Lung microvascular endothelial cell (primary cell): ENCODE measurements around the gene RAB5A. TPM values are rescaled to one million over a fixed set of nuclear protein-coding genes. Genes with fewer than 3 reads are reported as not detected.
"Not testable (repeated sequence)": the region's sequence is repeated elsewhere in the genome, so short reads cannot be mapped to it uniquely, and the experiment has no call there.

Source experiments
- DNase-seq, 2 donors: peaks; one replicate each; pipeline versions ENCODE4 v3.0.0 to v3.0.0-alpha.2; 2010; ENCODE audit warnings: low read depth in 2 of 2
- total RNA-seq: library from RNA; depleted of rRNA; stranded (reverse); fragments of >200 nt; gene quantifications from 2 replicates; pipeline ENCODE4 v1.2.1, GENCODE V29; 2014

RAB5A gene
- total RNA-seq = 60.4 and 75.2 TPM in 2 replicates

GRCh38 chr3:19946832-19947548, at the start of gene RAB5A:
Gene RAB5A, plus strand, starts transcription at chr3:19947097. Its CDS starts 3,802 bp downstream, at chr3:19950899.
- peak; percentile 99 for DNase-seq

- DNase-seq = no peak
Observed at GRCh38 chr3:19898721-19899120, 48.2 kb upstream of the RAB5A start.

- DNase-seq = no peak
Observed at GRCh38 chr3:19899264-19899663, 47.6 kb upstream of the RAB5A start.

- DNase-seq = not testable (repeated sequence)
Observed at GRCh38 chr3:19899833-19900232, 47.1 kb upstream of the RAB5A start.

- DNase-seq = peak in 1 of 2 donors; percentile 31
Observed at GRCh38 chr3:19901337-19901736, 45.6 kb upstream of the RAB5A start.

GRCh38 chr3:19901918-19902317, 45.0 kb upstream of the RAB5A start:
- no peak for DNase-seq

- no peak for DNase-seq
Observed at GRCh38 chr3:19903649-19904048, 43.2 kb upstream of the RAB5A start.

GRCh38 chr3:19907523-19907922, 39.4 kb upstream of the RAB5A start:
- DNase-seq = no peak

- DNase-seq = no peak
Observed at GRCh38 chr3:19911452-19911851, 35.4 kb upstream of the RAB5A start.

- DNase-seq = no peak
Observed at GRCh38 chr3:19917167-19917566, 29.7 kb upstream of the RAB5A start.

GRCh38 chr3:19920401-19921080, 26.4 kb upstream of the RAB5A start:
- no peak for DNase-seq

- DNase-seq = no peak
Observed at GRCh38 chr3:19931180-19931692, 15.7 kb upstream of the RAB5A start.

- DNase-seq = peak in 1 of 2 donors; percentile 8
Observed at GRCh38 chr3:19931767-19932188, 15.1 kb upstream of the RAB5A start.

GRCh38 chr3:19932422-19932821, 14.5 kb upstream of the RAB5A start:
- no peak for DNase-seq

- peak; percentile 3 to 59 for DNase-seq
Observed at GRCh38 chr3:19934098-19934566, 12.8 kb upstream of the RAB5A start, which contains the start of gene EFHB. Gene EFHB, minus strand, starts transcription at chr3:19934217. Its CDS starts 199 bp downstream, at chr3:19934018.

GRCh38 chr3:19937459-19938294, 9.2 kb upstream of the RAB5A start:
- DNase-seq = no peak

GRCh38 chr3:19938295-19938627, 8.6 kb upstream of the RAB5A start:
- DNase-seq = no peak

GRCh38 chr3:19940643-19941042, 6.3 kb upstream of the RAB5A start:
- no peak for DNase-seq

GRCh38 chr3:19945534-19945933, 1.4 kb upstream of the RAB5A start:
- no peak for DNase-seq

GRCh38 chr3:19945969-19946831, 697 bp upstream of the RAB5A start:
- peak; percentile 1 to 6 for DNase-seq
